HL-60 (cell line): ENCODE results near the gene FEZ2.

Source experiments
- DNase-seq, 2 experiments: peaks; one replicate each; pipeline ENCODE4 v3.0.0-alpha.2; 2010 to 2020; ENCODE audit warnings: low read depth in 1 of 2, low spot score in 1 of 2
- H3K27ac ChIP-seq: fragments of 250-450 bp; sonication (Bioruptor Pico); replicated peaks from 2 replicates; pipeline ENCODE4 v1.5.1; 2020; ENCODE audit warnings: mild to moderate bottlenecking, moderate library complexity
- H3K27me3 ChIP-seq: fragments of 250-450 bp; sonication (Bioruptor Pico); 2 replicates; pipeline ENCODE4 v1.5.1; 2021; ENCODE audit warnings: mild to moderate bottlenecking, moderate library complexity; ENCODE audit not compliant: insufficient read depth, poor library complexity, severe bottlenecking
- H3K4me3 ChIP-seq: replicated peaks from 2 replicates; pipeline ENCODE4 v1.5.1; 2011; ENCODE audit warnings: mild to moderate bottlenecking, control low read depth, low read length; ENCODE audit not compliant: insufficient read depth
- CTCF ChIP-seq: IDR thresholded peaks from one replicate; pipeline ENCODE4 v1.5.1; 2011; ENCODE audit warnings: low read length, control low read depth, inconsistent platforms; ENCODE audit not compliant: insufficient read depth
- GABPA ChIP-seq: IDR thresholded peaks from 2 replicates; pipeline ENCODE4 v1.6.1; 2012; ENCODE audit warnings: low read depth
- POLR2AphosphoS5 ChIP-seq: IDR thresholded peaks from 2 replicates; pipeline ENCODE4 v1.6.1; 2012; ENCODE audit warnings: low read depth
- REST ChIP-seq: IDR thresholded peaks from 2 replicates; pipeline ENCODE4 v1.6.1; 2012; ENCODE audit warnings: low read depth; ENCODE audit not compliant: insufficient replicate concordance
- SPI1 ChIP-seq: IDR thresholded peaks from 2 replicates; pipeline ENCODE4 v1.6.1; 2012; ENCODE audit warnings: low read depth, mild to moderate bottlenecking, borderline replicate concordance

The FEZ2 gene

GRCh38 chr2:36540986-36541754 lies 56.8 kb downstream of the FEZ2 start:
- no peak for DNase-seq
- H3K27me3 ChIP-seq = no peaks in the 10 kb centered on the region

GRCh38 chr2:36539631-36540030 lies 58.3 kb downstream of the FEZ2 start:
- no peak for DNase-seq
- no peaks in the 10 kb centered on the region for H3K27me3 ChIP-seq
- no peak overlapping the region for H3K4me3 ChIP-seq
- no peak overlapping the region for H3K27ac ChIP-seq
- no peak for TF ChIP-seq SPI1
- no peak for TF ChIP-seq CTCF
- no peak for TF ChIP-seq GABPA
- no peak for TF ChIP-seq REST
- no peak for TF ChIP-seq POLR2AphosphoS5

More at GRCh38 chr2:36540986-36541754, 56.8 kb downstream of the FEZ2 start:
- no peak overlapping the region for H3K4me3 ChIP-seq
- TF ChIP-seq CTCF (no peak), GABPA (no peak), POLR2AphosphoS5 (no peak), REST (no peak), SPI1 (no peak)
- no peak overlapping the region for H3K27ac ChIP-seq

- Histone ChIP-seq H3K4me3 (no peak overlapping the region), H3K27ac (no peak overlapping the region), H3K27me3 (no peaks in the 10 kb centered on the region)
- no peak for TF ChIP-seq REST
- no peak for TF ChIP-seq CTCF
- no peak for TF ChIP-seq POLR2AphosphoS5
- TF ChIP-seq GABPA = no peak
- no peak for TF ChIP-seq SPI1
- no peak for DNase-seq
These were observed 59.6 kb downstream of the FEZ2 start for GRCh38 chr2:36538335-36538734.
